ENCODE data around the gene MMP25.

MMP25 gene
- 11.5 to 16.5 reads per million in 2 donors for total RNA-seq

- no peak for DNase-seq
Observed at GRCh38 chr16:3045758-3046640, at the start of gene MMP25. Gene MMP25, plus strand, starts transcription at chr16:3046561. Its CDS starts 357 bp downstream, at chr16:3046918.

GRCh38 chr16:2999929-3000328 lies 46.4 kb upstream of the MMP25 start:
- DNase-seq, result no peak

- DNase-seq, result no peak
Observed at GRCh38 chr16:3000540-3000939, 45.8 kb upstream of the MMP25 start.

GRCh38 chr16:3001316-3001715 lies 45.0 kb upstream of the MMP25 start:
- DNase-seq, result no peak

- peak; percentile 94 for DNase-seq
Observed at GRCh38 chr16:3003582-3004270, 42.6 kb upstream of the MMP25 start.

GRCh38 chr16:3004319-3004718 lies 42.0 kb upstream of the MMP25 start:
- DNase-seq, result no peak

- DNase-seq, result no peak
Observed at GRCh38 chr16:3004781-3005284, 41.5 kb upstream of the MMP25 start.

GRCh38 chr16:3007059-3007956 lies 39.1 kb upstream of the MMP25 start:
- no peak for DNase-seq

- DNase-seq, result no peak
Observed at GRCh38 chr16:3007957-3008689, 38.2 kb upstream of the MMP25 start.

- DNase-seq, result no peak
Observed at GRCh38 chr16:3008690-3009037, 37.7 kb upstream of the MMP25 start.

- no peak for DNase-seq
Observed at GRCh38 chr16:3009568-3010390, 36.6 kb upstream of the MMP25 start.

GRCh38 chr16:3010510-3010909 lies 35.9 kb upstream of the MMP25 start:
- DNase-seq, result no peak

- no peak for DNase-seq
Observed at GRCh38 chr16:3012246-3012645, 34.1 kb upstream of the MMP25 start.

- no peak for DNase-seq
Observed at GRCh38 chr16:3012828-3013420, 33.4 kb upstream of the MMP25 start, which contains the start of gene CLDN9. Gene CLDN9, plus strand, starts transcription at chr16:3012923. Its CDS starts 440 bp downstream, at chr16:3013363.

- no peak for DNase-seq
Observed at GRCh38 chr16:3013491-3013951, 32.8 kb upstream of the MMP25 start.

GRCh38 chr16:3013998-3014690 lies 32.2 kb upstream of the MMP25 start:
- no peak for DNase-seq

GRCh38 chr16:3014971-3015370 lies 31.4 kb upstream of the MMP25 start:
- no peak for DNase-seq

- DNase-seq, result no peak
Observed at GRCh38 chr16:3015865-3016521, 30.4 kb upstream of the MMP25 start.

- no peak for DNase-seq
Observed at GRCh38 chr16:3017344-3017743, 29.0 kb upstream of the MMP25 start.
